ENCODE data around the gene ANAPC13.

- TF ChIP-seq GATA2 (IDR thresholded peaks at IDR 0.05; ENCODE audit: low read depth, low read length) (no peak), GATA3 (IDR thresholded peaks at IDR 0.05; ENCODE audit: low read depth, low read length) (no peak)
Observed at GRCh38 chr3:134511500-134511899, 25.7 kb upstream of the ANAPC13 start.
